SU-DHL-6 (cell line): ENCODE measurements around the gene CCDC92B.

ENCODE experiments used
- H2AFZ ChIP-seq: fragments of 200-600 bp; sonication (generic); 2 replicates; pipeline ENCODE4 v1.6.1; 2014; ENCODE audit warnings: low read depth, mild to moderate bottlenecking, moderate library complexity, mixed read lengths, antibody characterized with exemption, low read length; ENCODE audit not compliant: severe bottlenecking
- H3F3A ChIP-seq: fragments of 200-600 bp; shearing (Covaris generic); 2 replicates; pipeline ENCODE4 v1.6.0; 2016; ENCODE audit warnings: antibody characterized with exemption, mild to moderate bottlenecking; ENCODE audit not compliant: insufficient read depth
- H3K27ac ChIP-seq: fragments of 200-600 bp; sonication (generic); 2 replicates; pipeline ENCODE4 v1.5.1; 2016; ENCODE audit warnings: low read depth, mild to moderate bottlenecking, low read length, moderate library complexity, mixed read lengths
- H3K27me3 ChIP-seq: fragments of 200-600 bp; sonication (generic), shearing (Covaris generic); 2 replicates; pipeline ENCODE4 v1.6.0; 2014; ENCODE audit warnings: mild to moderate bottlenecking, low read length
- H3K36me3 ChIP-seq: fragments of 200-600 bp; sonication (generic); 2 replicates; pipeline ENCODE4 v1.6.1; 2014; ENCODE audit warnings: mild to moderate bottlenecking, low read length, mixed read lengths
- H3K4me2 ChIP-seq: fragments of 300-600, 200-600 bp; shearing (Covaris generic), sonication (generic); 2 replicates; pipeline ENCODE4 v1.6.0; 2014; ENCODE audit warnings: low read length, low read depth, mild to moderate bottlenecking; ENCODE audit not compliant: poor library complexity, severe bottlenecking
- H3K4me3 ChIP-seq: fragments of 200-600 bp; sonication (generic); 2 replicates; pipeline ENCODE4 v1.5.1; 2014; ENCODE audit warnings: antibody characterized with exemption, low read length, mild to moderate bottlenecking, mixed read lengths; ENCODE audit not compliant: insufficient read depth, poor library complexity, severe bottlenecking
- H3K79me2 ChIP-seq: fragments of 200-600 bp; sonication (generic); 2 replicates; pipeline ENCODE4 v1.6.1; 2014; ENCODE audit warnings: mild to moderate bottlenecking, low read length, moderate library complexity; ENCODE audit not compliant: insufficient read depth
- H3K9ac ChIP-seq: fragments of 200-600 bp; sonication (generic); 2 replicates; pipeline ENCODE4 v1.7.0; 2014; ENCODE audit warnings: mild to moderate bottlenecking, low read length
- H3K9me2 ChIP-seq: fragments of 200-600 bp; sonication (generic); replicated peaks from 2 replicates; pipeline ENCODE4 v1.6.1; 2014; ENCODE audit warnings: low read length; ENCODE audit not compliant: insufficient read depth
- H3K9me3 ChIP-seq: fragments of 200-600 bp; sonication (generic); 2 replicates; pipeline ENCODE4 v1.6.1; 2014; ENCODE audit warnings: low read length, mixed read lengths; ENCODE audit not compliant: insufficient read depth
- H4K20me1 ChIP-seq: fragments of 200-600 bp; sonication (generic); 2 replicates; pipeline ENCODE4 v1.6.1; 2014; ENCODE audit warnings: low read depth, mild to moderate bottlenecking, antibody characterized with exemption, low read length, moderate library complexity, mixed read lengths
- EZH2phosphoT487 ChIP-seq: fragments of 200-600 bp; sonication (generic), shearing (Covaris generic); conservative IDR thresholded peaks from 2 replicates; pipeline ENCODE4 v1.6.1; 2018; ENCODE audit warnings: mild to moderate bottlenecking, antibody characterized with exemption, low read length, moderate library complexity, mixed read lengths
- TF ChIP-seq, protein P1 (sequence below): fragments of 200-600 bp; sonication (generic); IDR thresholded peaks from one replicate; pipeline ENCODE4 v1.5.1; 2017; ENCODE audit warnings: antibody characterized with exemption, mild to moderate bottlenecking, low read length, moderate library complexity; ENCODE audit not compliant: insufficient read depth, poor library complexity, severe bottlenecking

Gene CCDC92B

GRCh38 chr17:2749058-2749783 is at the start of gene CCDC92B:
TSS of gene CCDC92B (minus strand) at chr17:2749652. CDS start at chr17:2735145, 14,507 bp downstream.
- Histone ChIP-seq H4K20me1 (no peaks in the 10 kb centered on the region), H3K27ac (no peak within 1 kb of the TSS), H3K9me2 (no peaks in the 10 kb centered on the region), H3K79me2 (no peaks in the 10 kb centered on the region), H3K27me3 (no peaks in the 10 kb centered on the region), H3K9me3 (no peaks in the 10 kb centered on the region), H3K9ac (no peak within 1 kb of the TSS), H3K4me3 (no peak within 1 kb of the TSS), H2AFZ (no peak within 1 kb of the TSS), H3K36me3 (no peaks in the 10 kb centered on the region), H3K4me2 (no peak within 1 kb of the TSS), H3F3A (no peaks in the 10 kb centered on the region)
- TF ChIP-seq EZH2phosphoT487: no peak
- TF ChIP-seq, protein P1, sequence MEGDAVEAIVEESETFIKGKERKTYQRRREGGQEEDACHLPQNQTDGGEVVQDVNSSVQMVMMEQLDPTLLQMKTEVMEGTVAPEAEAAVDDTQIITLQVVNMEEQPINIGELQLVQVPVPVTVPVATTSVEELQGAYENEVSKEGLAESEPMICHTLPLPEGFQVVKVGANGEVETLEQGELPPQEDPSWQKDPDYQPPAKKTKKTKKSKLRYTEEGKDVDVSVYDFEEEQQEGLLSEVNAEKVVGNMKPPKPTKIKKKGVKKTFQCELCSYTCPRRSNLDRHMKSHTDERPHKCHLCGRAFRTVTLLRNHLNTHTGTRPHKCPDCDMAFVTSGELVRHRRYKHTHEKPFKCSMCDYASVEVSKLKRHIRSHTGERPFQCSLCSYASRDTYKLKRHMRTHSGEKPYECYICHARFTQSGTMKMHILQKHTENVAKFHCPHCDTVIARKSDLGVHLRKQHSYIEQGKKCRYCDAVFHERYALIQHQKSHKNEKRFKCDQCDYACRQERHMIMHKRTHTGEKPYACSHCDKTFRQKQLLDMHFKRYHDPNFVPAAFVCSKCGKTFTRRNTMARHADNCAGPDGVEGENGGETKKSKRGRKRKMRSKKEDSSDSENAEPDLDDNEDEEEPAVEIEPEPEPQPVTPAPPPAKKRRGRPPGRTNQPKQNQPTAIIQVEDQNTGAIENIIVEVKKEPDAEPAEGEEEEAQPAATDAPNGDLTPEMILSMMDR: no peak

DNA sequence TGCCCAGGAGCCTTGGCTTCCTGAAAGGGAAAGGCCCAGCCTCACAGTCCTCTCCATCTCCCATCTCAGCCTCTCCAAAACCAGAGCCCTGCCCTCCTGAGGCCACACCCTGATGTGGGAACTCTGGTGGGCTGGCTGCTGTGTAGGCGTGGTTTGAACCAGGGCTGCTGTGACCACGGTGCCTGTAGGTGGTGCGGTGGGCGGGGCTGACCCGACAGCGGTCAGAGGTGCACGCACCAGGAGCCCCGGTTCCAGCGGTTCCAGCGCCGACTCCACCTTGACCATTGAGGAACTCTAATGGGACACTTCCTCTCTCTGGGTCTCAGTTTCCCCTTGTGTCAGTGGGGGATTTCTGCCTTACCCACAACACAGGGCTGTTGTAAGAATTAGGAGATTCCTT is 49.2 kb upstream of the CCDC92B start:
- no peak for TF ChIP-seq EZH2phosphoT487
- TF ChIP-seq, protein P1: no peak
- no peaks in the 10 kb centered on the region for H3K9me2 ChIP-seq
- H3K27ac ChIP-seq: no peak overlapping the region
- no peaks in the 10 kb centered on the region for H3K36me3 ChIP-seq
- no peak overlapping the region for H2AFZ ChIP-seq
- no peak overlapping the region for H3K4me3 ChIP-seq
- no peak overlapping the region for H3K4me2 ChIP-seq
- no peaks in the 10 kb centered on the region for H3K27me3 ChIP-seq
- H3K9ac ChIP-seq: no peak overlapping the region
- H4K20me1 ChIP-seq: no peaks in the 10 kb centered on the region
- no peaks in the 10 kb centered on the region for H3K79me2 ChIP-seq
- no peaks in the 10 kb centered on the region for H3F3A ChIP-seq
- H3K9me3 ChIP-seq: no peaks in the 10 kb centered on the region

- Histone ChIP-seq H3F3A (no peaks in the 10 kb centered on the region), H3K9ac (no peak overlapping the region)
Measured at GRCh38 chr17:2798188-2798587, 48.7 kb upstream of the CCDC92B start.

More at GRCh38 chr17:2798188-2798587, 48.7 kb upstream of the CCDC92B start:
- Histone ChIP-seq H3K4me3 (no peak overlapping the region), H3K36me3 (no peaks in the 10 kb centered on the region), H2AFZ (no peak overlapping the region), H3K9me2 (no peaks in the 10 kb centered on the region), H3K9me3 (no peaks in the 10 kb centered on the region), H3K27ac (no peak overlapping the region), H3K27me3 (no peaks in the 10 kb centered on the region), H4K20me1 (no peaks in the 10 kb centered on the region), H3K79me2 (no peaks in the 10 kb centered on the region), H3K4me2 (no peak overlapping the region)
- TF ChIP-seq, protein P1: no peak
- no peak for TF ChIP-seq EZH2phosphoT487
